HCT116 (cell line): Measurements from ENCODE around the gene ZCCHC10. TPM values are rescaled to one million over a fixed set of nuclear protein-coding genes. Genes with fewer than 3 reads are reported as not detected.
A peak's percentile ranks its signal among the peaks of the same experiment; 100 is the strongest.

Experiments
- ATAC-seq: fragments of 200-7000 bp; cut with Tn5 transposase; 2 replicates; pipeline ENCODE4 v1.9.1; 2020; ENCODE audit warnings: mild to moderate bottlenecking, moderate library complexity
- BruUV-seq: library from RNA; stranded (reverse); fragments of 400-500 nt; replicated peaks from 2 replicates; lab custom pipeline; 2021; lab: Mats Ljungman, UMichigan
- CTCF ChIA-PET: fragments of 300-600 bp; sonication (Branson Sonifier 250); formaldehyde crosslinking; loops from one replicate; lab custom pipeline; 2021; ENCODE audit warnings: antibody characterized with exemption; lab: Charles Lee
- POLR2A ChIA-PET: fragments of 300-600, 350-600 bp; sonication (Branson Sonifier 250); formaldehyde crosslinking; loops from one replicate; lab custom pipeline; 2021; ENCODE audit warnings: antibody characterized with exemption; lab: Charles Lee
- RAD21 ChIA-PET, 2 experiments: fragments of 300-600 bp; sonication (Branson Sonifier 250); formaldehyde crosslinking; loops; one replicate each; lab custom pipeline; 2023; ENCODE audit warnings: low total read pairs in 2 of 2; ENCODE audit not compliant: uncharacterized antibody in 2 of 2, unreplicated experiment in 2 of 2, low non-redundant PET in 1 of 2; lab: Charles Lee
- DNase-seq: peaks from one replicate; pipeline ENCODE4 v3.0.0-alpha.2; 2010; ENCODE audit warnings: low read depth, low spot score
- H2AFZ ChIP-seq: fragments of 200-600 bp; shearing (Covaris generic), sonication (generic); 2 replicates; pipeline ENCODE4 v1.6.1; 2017; ENCODE audit warnings: low read depth, mixed run types, mixed read lengths, antibody characterized with exemption, low read length; ENCODE audit not compliant: poor library complexity, severe bottlenecking
- H3K27ac ChIP-seq: 2 replicates; pipeline ENCODE4 v1.5.1; 2012; ENCODE audit warnings: low read depth, low read length
- H3K27me3 ChIP-seq: fragments of 200-600 bp; sonication (generic); 2 replicates; pipeline ENCODE4 v1.6.1; 2016; ENCODE audit warnings: mixed run types, low read length, mixed read lengths; ENCODE audit not compliant: insufficient read depth
- H3K36me3 ChIP-seq, 2 experiments: fragments of 200-500 bp in 1 of 2; fragments of 200-600 bp in 1 of 2; sonication (Bioruptor generic) in 1 of 2; sonication (generic) in 1 of 2; 2 replicates each; pipeline versions ENCODE4 v1.5.1 to v1.6.1; 2014 to 2016; ENCODE audit warnings: low read length in 2 of 2, inconsistent platforms in 1 of 2, mixed read lengths in 1 of 2, mixed run types in 1 of 2; ENCODE audit not compliant: insufficient read depth in 2 of 2, control insufficient read depth in 1 of 2
- H3K4me1 ChIP-seq, 2 experiments: fragments of 200-600 bp in 1 of 2; sonication (generic) in 1 of 2; 2 replicates each; pipeline versions ENCODE4 v1.5.1 to v1.6.1; 2012 to 2017; ENCODE audit warnings: low read length in 2 of 2, inconsistent platforms in 1 of 2, mild to moderate bottlenecking in 1 of 2, mixed read lengths in 1 of 2, mixed run types in 1 of 2, moderate library complexity in 1 of 2; ENCODE audit not compliant: insufficient read depth in 2 of 2, control insufficient read depth in 1 of 2
- H3K4me2 ChIP-seq: fragments of 200-600 bp; sonication (generic); 2 replicates; pipeline ENCODE4 v1.6.1; 2017; ENCODE audit warnings: mixed run types, low read length, mixed read lengths
- H3K4me3 ChIP-seq, 2 experiments: fragments of 200-600 bp in 1 of 2; sonication (generic) in 1 of 2; replicated peaks in 1 of 2; 2 replicates each; pipeline ENCODE4 v1.5.1; 2011 to 2016; ENCODE audit warnings: low read length in 2 of 2, control low read depth in 1 of 2, low read depth in 1 of 2, mild to moderate bottlenecking in 1 of 2, mixed read lengths in 1 of 2, mixed run types in 1 of 2
- H3K79me2 ChIP-seq: fragments of 200-600 bp; sonication (generic); 2 replicates; pipeline ENCODE4 v1.6.1; 2017; ENCODE audit warnings: mild to moderate bottlenecking, mixed run types, low read length, moderate library complexity, mixed read lengths; ENCODE audit not compliant: insufficient read depth
- H3K9ac ChIP-seq: fragments of 200-600 bp; sonication (generic); 2 replicates; pipeline ENCODE4 v1.6.1; 2016; ENCODE audit warnings: low read length, mixed read lengths
- H3K9me2 ChIP-seq: fragments of 200-600 bp; sonication (generic), shearing (Covaris generic); 2 replicates; pipeline ENCODE4 v1.6.1; 2017; ENCODE audit warnings: mixed run types, mild to moderate bottlenecking, moderate library complexity; ENCODE audit not compliant: insufficient read depth
- H3K9me3 ChIP-seq, 2 experiments: fragments of 200-500 bp in 1 of 2; fragments of 200-600 bp in 1 of 2; sonication (Bioruptor generic) in 1 of 2; sonication (generic) in 1 of 2; 2 replicates each; pipeline ENCODE4 v1.6.1; 2014 to 2017; ENCODE audit warnings: low read length in 2 of 2, mixed read lengths in 2 of 2, inconsistent platforms in 1 of 2, low read depth in 1 of 2, mild to moderate bottlenecking in 1 of 2, mixed run types in 1 of 2, moderate library complexity in 1 of 2; ENCODE audit not compliant: control insufficient read depth in 1 of 2, insufficient read depth in 1 of 2
- H4K20me1 ChIP-seq: fragments of 200-600 bp; sonication (generic), shearing (Covaris generic); 2 replicates; pipeline ENCODE4 v1.6.1; 2017; ENCODE audit warnings: mixed run types, mild to moderate bottlenecking, moderate library complexity; ENCODE audit not compliant: insufficient read depth
- FOSL1 ChIP-seq: IDR thresholded peaks from 2 replicates; pipeline ENCODE4 v1.6.1; 2012; ENCODE audit warnings: low read depth
- JUND ChIP-seq: IDR thresholded peaks from 2 replicates; pipeline ENCODE4 v1.6.1; 2012
- POLR2A ChIP-seq: IDR thresholded peaks from 2 replicates; pipeline ENCODE4 v1.7.0; 2011; ENCODE audit warnings: borderline replicate concordance; ENCODE audit not compliant: insufficient read depth, insufficient read length; ENCODE audit errors: extremely low read depth
- ZBTB33 ChIP-seq: IDR thresholded peaks from 2 replicates; pipeline ENCODE4 v1.6.1; 2011; ENCODE audit warnings: mild to moderate bottlenecking, low read length, moderate library complexity; ENCODE audit not compliant: insufficient replicate concordance; ENCODE audit errors: extremely low read depth
- ZFX ChIP-seq: fragments of 450-650 bp; IDR thresholded peaks from 2 replicates; pipeline ENCODE4 v1.6.1; 2017
- intact Hi-C: fragments of 100-400 bp; cut with micrococcal nuclease; formaldehyde crosslinking; loops from 2 replicates; pipeline ENCODE4 v1.10.0; 2022
- total RNA-seq: library from RNA; stranded (reverse); gene quantifications from one replicate; pipeline ENCODE4 v1.2.1, GENCODE V29; 2021; ENCODE audit not compliant: unreplicated experiment

ZCCHC10 gene
- total RNA-seq, 1 experiment from 2014 or later: 19.2 TPM

- Histone ChIP-seq H3K4me1 (peaks cover 15 to 22% of the 10 kb centered on the region in 2 experiments), H3K9me2 (no peaks in the 10 kb centered on the region), H3K9me3 (no peaks in the 10 kb centered on the region), H3K27ac (no peak overlapping the region), H3K36me3 (no peaks in the 10 kb centered on the region), H3K27me3 (no peaks in the 10 kb centered on the region), H4K20me1 (no peaks in the 10 kb centered on the region), H3K4me3 (no peak overlapping the region), H3K4me2 (peak overlapping the region; percentile 16; the same call in 1 of the 2 replicates), H2AFZ (peak overlapping the region; percentile 52), H3K79me2 (no peaks in the 10 kb centered on the region), H3K9ac (no peak overlapping the region)
- CTCF ChIA-PET: no interaction called here
- no peak for DNase-seq
- no TSS peak for BruUV-seq
- RAD21 ChIA-PET: no interaction called here
- TF ChIP-seq POLR2A: no peak
- no peak for TF ChIP-seq JUND
- no peak for TF ChIP-seq ZFX
- no peak for TF ChIP-seq FOSL1
- TF ChIP-seq ZBTB33: no peak
- peak; percentile 71 for ATAC-seq
- intact Hi-C loops: no loop called here
- POLR2A ChIA-PET: interaction anchor here (1.3 kb wide), 1 partner anchor 10 kb away, joined by 3 read pairs; the partner anchor contains the start of gene HSPA4
These were observed 15.6 kb upstream of the ZCCHC10 start for GRCh38 chr5:133041910-133042309.

- POLR2A ChIA-PET: interaction anchor here (1.3 kb wide), 1 partner anchor 11 kb away, joined by 3 read pairs; the partner anchor contains the start of gene HSPA4
- peaks cover 15 to 22% of the 10 kb centered on the region in 2 experiments for H3K4me1 ChIP-seq
These were observed 14.9 kb upstream of the ZCCHC10 start for GRCh38 chr5:133041157-133041784.

More at GRCh38 chr5:133041157-133041784, 14.9 kb upstream of the ZCCHC10 start:
- intact Hi-C loops: no loop called here
- DNase-seq (no peak), ATAC-seq (no peak)
- CTCF ChIA-PET: no interaction called here
- Histone ChIP-seq H3K9ac (no peak overlapping the region), H2AFZ (no peak overlapping the region), H3K79me2 (no peaks in the 10 kb centered on the region), H3K4me3 (no peak overlapping the region), H3K4me2 (no peak overlapping the region), H3K9me2 (no peaks in the 10 kb centered on the region), H3K27me3 (no peaks in the 10 kb centered on the region), H3K36me3 (no peaks in the 10 kb centered on the region), H3K27ac (no peak overlapping the region), H3K9me3 (no peaks in the 10 kb centered on the region), H4K20me1 (no peaks in the 10 kb centered on the region)
- TF ChIP-seq ZBTB33 (no peak), JUND (no peak)
- no TSS peak for BruUV-seq
- RAD21 ChIA-PET: no interaction called here
